GM12892 (cell line): Measurements from ENCODE around the gene PREPL.

Experiments used
- POLR2A ChIP-seq: IDR thresholded peaks from 2 replicates; pipeline ENCODE4 v1.6.1; 2011; ENCODE audit warnings: low read depth, low read length, control low read depth
- POLR2AphosphoS5 ChIP-seq: IDR thresholded peaks from 2 replicates; pipeline ENCODE4 v1.6.1; 2011; ENCODE audit warnings: low read depth, low read length, control low read depth

GRCh38 chr2:44297431-44297830 lies 63.9 kb downstream of the PREPL start:
- no peak for TF ChIP-seq POLR2AphosphoS5
- no peak for TF ChIP-seq POLR2A
